GM19043 (cell line): Measurements from ENCODE around the gene MAGI1.
"Not testable (repeated sequence)": the region's sequence is repeated elsewhere in the genome, so short reads cannot be mapped to it uniquely, and the experiment has no call there.

Source experiments
- ATAC-seq: cut with Tn5 transposase; IDR thresholded peaks from one replicate; pipeline ENCODE4 v1.9.1; 2021; ENCODE audit warnings: low read depth; ENCODE audit not compliant: unreplicated experiment

The MAGI1 gene

GRCh38 chr3:65523878-65524277 is 514.8 kb downstream of the MAGI1 start:
- no peak for ATAC-seq

GRCh38 chr3:65521032-65521431 is 517.7 kb downstream of the MAGI1 start:
- ATAC-seq, result no peak

- no peak for ATAC-seq
Measured at GRCh38 chr3:65516998-65517397, 521.7 kb downstream of the MAGI1 start.

- ATAC-seq, result not testable (repeated sequence)
Measured at GRCh38 chr3:65514317-65514716, 524.4 kb downstream of the MAGI1 start.

- not testable (repeated sequence) for ATAC-seq
Measured at GRCh38 chr3:65509423-65509794, 529.3 kb downstream of the MAGI1 start.

- no peak for ATAC-seq
Measured at GRCh38 chr3:65508750-65509422, 529.8 kb downstream of the MAGI1 start.

- ATAC-seq, result no peak
Measured at GRCh38 chr3:65507437-65507836, 531.3 kb downstream of the MAGI1 start.

GRCh38 chr3:65503776-65504175 is 534.9 kb downstream of the MAGI1 start:
- ATAC-seq, result no peak

- no peak for ATAC-seq
Measured at GRCh38 chr3:65502526-65502925, 536.2 kb downstream of the MAGI1 start.

GRCh38 chr3:65500398-65501306 is 538.1 kb downstream of the MAGI1 start:
- ATAC-seq, result no peak

- no peak for ATAC-seq
Measured at GRCh38 chr3:65497846-65498245, 540.9 kb downstream of the MAGI1 start.

GRCh38 chr3:65497236-65497635 is 541.5 kb downstream of the MAGI1 start:
- no peak for ATAC-seq

GRCh38 chr3:65493938-65494337 is 544.8 kb downstream of the MAGI1 start:
- no peak for ATAC-seq

- no peak for ATAC-seq
Measured at GRCh38 chr3:65493371-65493882, 545.3 kb downstream of the MAGI1 start.

GRCh38 chr3:65492249-65492648 is 546.5 kb downstream of the MAGI1 start:
- ATAC-seq, result no peak

GRCh38 chr3:65490114-65490513 is 548.6 kb downstream of the MAGI1 start:
- ATAC-seq, result no peak

GRCh38 chr3:65489253-65489652 is 549.5 kb downstream of the MAGI1 start:
- ATAC-seq, result no peak

GRCh38 chr3:65485826-65486469 is 552.8 kb downstream of the MAGI1 start:
- ATAC-seq, result no peak

GRCh38 chr3:65484964-65485363 is 553.8 kb downstream of the MAGI1 start:
- ATAC-seq, result no peak

GRCh38 chr3:65483480-65483879 is 555.2 kb downstream of the MAGI1 start:
- ATAC-seq, result no peak

GRCh38 chr3:65483011-65483410 is 555.7 kb downstream of the MAGI1 start:
- ATAC-seq, result no peak
